Activated gamma-delta T cell treated with anti-CD3 and anti-CD28 coated beads, Interleukin-2, amount 50 U/mL, for 16 hours (primary cell): ENCODE data around the gene PPFIA2.

Experiments used
- DNase-seq: peaks from one replicate; pipeline ENCODE4 v3.0.0-alpha.2; 2020; ENCODE audit warnings: low read depth

Gene PPFIA2

GRCh38 chr12:81450920-81451739, 308.0 kb downstream of the PPFIA2 start:
- DNase-seq: no peak

GRCh38 chr12:81441629-81442028, 317.5 kb downstream of the PPFIA2 start:
- DNase-seq: no peak

GRCh38 chr12:81440001-81440400, 319.1 kb downstream of the PPFIA2 start:
- no peak for DNase-seq

GRCh38 chr12:81439344-81439743, 319.8 kb downstream of the PPFIA2 start:
- no peak for DNase-seq

- DNase-seq: no peak
Measured at GRCh38 chr12:81417056-81417455, 342.1 kb downstream of the PPFIA2 start.

GRCh38 chr12:81416571-81416970, 342.6 kb downstream of the PPFIA2 start:
- no peak for DNase-seq

- DNase-seq: no peak
Measured at GRCh38 chr12:81414441-81414840, 344.7 kb downstream of the PPFIA2 start.

GRCh38 chr12:81412940-81413339, 346.2 kb downstream of the PPFIA2 start:
- no peak for DNase-seq

GRCh38 chr12:81403348-81403747, 355.8 kb downstream of the PPFIA2 start:
- DNase-seq: no peak

- no peak for DNase-seq
Measured at GRCh38 chr12:81401241-81401640, 357.9 kb downstream of the PPFIA2 start.

GRCh38 chr12:81400024-81400423, 359.1 kb downstream of the PPFIA2 start:
- no peak for DNase-seq

GRCh38 chr12:81395431-81395830, 363.7 kb downstream of the PPFIA2 start:
- DNase-seq: no peak

GRCh38 chr12:81389550-81390099, 369.5 kb downstream of the PPFIA2 start:
- no peak for DNase-seq

- no peak for DNase-seq
Measured at GRCh38 chr12:81386101-81386500, 373.0 kb downstream of the PPFIA2 start.

- no peak for DNase-seq
Measured at GRCh38 chr12:81381951-81382350, 377.2 kb downstream of the PPFIA2 start.

GRCh38 chr12:81378601-81379285, 380.4 kb downstream of the PPFIA2 start:
- no peak for DNase-seq

- DNase-seq: no peak
Measured at GRCh38 chr12:81377771-81378170, 381.4 kb downstream of the PPFIA2 start.

- DNase-seq: no peak
Measured at GRCh38 chr12:81375969-81376368, 383.2 kb downstream of the PPFIA2 start.

- DNase-seq: no peak
Measured at GRCh38 chr12:81370456-81370855, 388.7 kb downstream of the PPFIA2 start.

GRCh38 chr12:81369175-81369574, 390.0 kb downstream of the PPFIA2 start:
- no peak for DNase-seq

GRCh38 chr12:81365284-81365683, 393.9 kb downstream of the PPFIA2 start:
- no peak for DNase-seq

GRCh38 chr12:81360916-81361315, 398.2 kb downstream of the PPFIA2 start:
- DNase-seq: no peak

GRCh38 chr12:81359736-81360135, 399.4 kb downstream of the PPFIA2 start:
- no peak for DNase-seq
